ENCODE results near the gene BCL2. TPM values are rescaled to one million over a fixed set of nuclear protein-coding genes. Genes with fewer than 3 reads are reported as not detected.
A peak's percentile ranks its signal among the peaks of the same experiment; 100 is the strongest.

BCL2 gene
- total RNA-seq, 2 experiments from 2014 or later: 66.0 to 88.9 TPM

DNA sequence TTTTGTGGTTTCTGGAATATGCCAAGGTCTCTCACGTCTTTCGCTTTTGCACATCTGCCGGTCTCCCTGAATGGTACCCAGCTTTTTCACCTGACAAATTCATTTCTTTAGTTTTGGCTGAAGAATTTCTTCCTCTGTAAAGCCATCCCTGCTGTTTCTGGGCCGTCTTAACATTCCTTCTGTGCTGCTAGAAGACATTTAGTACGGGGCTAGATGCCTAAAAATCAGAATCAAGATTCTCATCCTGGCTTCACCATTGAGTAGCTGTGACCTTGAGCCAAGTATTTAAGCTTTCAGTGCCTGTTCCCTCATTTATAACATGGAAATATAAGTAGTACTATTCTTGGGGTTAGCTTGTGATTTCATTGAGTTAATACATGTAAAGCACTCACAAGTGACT, 6.4 kb upstream of the BCL2 start:
- DNase-seq: no peak
- ChIA-PET POLR2A (no interaction called here), CTCF (interaction anchor here (0.7 to 6.8 kb wide), 12 partner anchors 11 to 310 kb away, joined by 3 to 150 read pairs (median 4); no protein-coding TSS in a partner anchor)
- ATAC-seq: no peak
- peaks cover 16% of the 10 kb centered on the region for H3K4me1 Mint-ChIP-seq
- no peak overlapping the region for H3K27ac Mint-ChIP-seq
- H3K9me3 Mint-ChIP-seq (ENCODE audit: low read depth): no peaks in the 10 kb centered on the region
- H3K36me3 Mint-ChIP-seq (ENCODE audit: low read depth): peaks cover 7% of the 10 kb centered on the region
- H3K27me3 Mint-ChIP-seq: no peaks in the 10 kb centered on the region
- H3K4me3 Mint-ChIP-seq: no peak overlapping the region
- intact Hi-C loops (cut with DNase I, micrococcal nuclease): loop anchor here in 1 of 2 experiments (10.0 kb wide), 1 partner anchor 611 kb away; the partner anchor contains the start of gene PHLPP1

DNA sequence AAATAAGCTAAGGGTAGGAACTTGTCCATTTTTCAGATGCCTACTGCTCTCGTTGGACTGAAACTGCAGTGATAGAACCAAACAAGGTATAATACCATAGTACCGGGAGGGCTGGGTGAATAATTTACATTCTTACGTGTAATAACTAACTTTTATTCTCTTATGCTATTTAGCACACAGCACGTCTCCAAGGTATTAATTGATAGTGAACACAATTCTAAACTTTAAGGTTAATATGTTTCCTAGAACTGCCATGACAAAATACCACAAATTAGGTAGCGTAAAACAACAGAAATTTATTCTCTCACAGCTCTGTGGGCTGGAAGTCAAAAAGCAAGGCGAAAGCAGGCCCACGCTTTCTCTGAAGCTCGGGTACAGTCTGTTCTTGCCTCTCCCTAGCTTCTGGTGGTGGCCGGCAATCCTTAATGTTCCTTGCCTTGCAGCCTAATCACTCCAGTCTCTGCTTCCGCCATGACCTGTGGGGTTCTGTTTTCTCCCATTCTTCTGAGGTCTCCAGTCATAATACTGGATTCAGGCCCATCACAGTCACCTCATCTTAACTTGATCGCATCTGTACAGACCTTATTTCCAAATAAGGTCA, 5.6 kb upstream of the BCL2 start:
- Mint-ChIP-seq H3K27ac (no peak overlapping the region), H3K4me3 (no peak overlapping the region), H3K4me1 (peaks cover 17% of the 10 kb centered on the region), H3K36me3 (ENCODE audit: low read depth) (peaks cover 2% of the 10 kb centered on the region), H3K9me3 (ENCODE audit: low read depth) (no peaks in the 10 kb centered on the region), H3K27me3 (no peaks in the 10 kb centered on the region)
- CTCF ChIA-PET: interaction anchor here (0.6 to 6.8 kb wide), 18 partner anchors 8 to 416 kb away, joined by 3 to 150 read pairs (median 3); no protein-coding TSS in a partner anchor
- ATAC-seq (no peak), DNase-seq (no peak)
- intact Hi-C loops (cut with DNase I, micrococcal nuclease): loop anchor here in 1 of 2 experiments (10.0 kb wide), 1 partner anchor 610 kb away; the partner anchor contains the start of gene PHLPP1
- POLR2A ChIA-PET: no interaction called here

DNA sequence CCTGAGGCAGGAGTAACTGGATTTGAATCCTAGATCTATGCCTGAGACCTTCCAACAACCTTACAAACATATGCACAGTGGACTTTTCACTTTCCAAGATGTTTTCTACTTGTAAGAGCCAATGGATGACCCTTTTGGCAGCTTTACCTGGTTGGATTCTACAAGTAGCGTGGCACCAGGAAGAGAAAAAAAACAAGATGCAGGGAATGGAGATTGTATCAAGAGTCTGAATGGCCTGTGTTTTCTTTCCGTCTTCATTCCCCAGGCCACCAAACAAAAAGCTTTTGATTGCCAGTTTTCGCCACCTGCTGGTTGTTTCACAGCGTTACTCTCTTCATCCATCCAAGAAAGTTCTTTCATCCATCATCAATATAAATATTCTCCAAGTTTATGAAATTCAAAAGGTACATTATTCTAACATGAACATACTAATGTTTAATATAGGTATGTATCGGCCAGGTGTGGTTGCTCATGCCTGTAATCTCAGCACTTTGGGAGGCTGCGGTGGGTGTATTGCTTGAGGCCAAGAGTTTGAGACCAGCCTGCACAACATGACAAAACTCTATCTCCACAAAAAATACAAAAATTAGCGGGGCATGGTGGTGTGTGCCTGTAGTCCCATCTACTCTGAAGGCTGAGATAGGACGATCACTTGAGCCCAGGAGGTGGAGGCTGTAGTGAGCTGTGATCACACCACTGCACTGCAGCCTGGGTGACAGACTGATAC, 3.5 kb upstream of the BCL2 start:
- ATAC-seq (no peak), DNase-seq (peak; percentile 73)
- Mint-ChIP-seq H3K36me3 (ENCODE audit: low read depth) (peaks cover 11% of the 10 kb centered on the region), H3K4me1 (peaks cover 17% of the 10 kb centered on the region), H3K9me3 (ENCODE audit: low read depth) (no peaks in the 10 kb centered on the region), H3K27ac (no peak overlapping the region), H3K4me3 (no peak overlapping the region), H3K27me3 (no peaks in the 10 kb centered on the region)
- intact Hi-C loops (cut with DNase I, micrococcal nuclease): loop anchor here (1.0 to 10.0 kb wide), 5 partner anchors 114 to 608 kb away; partner anchors contain the start of gene PHLPP1 (in 1 of the 2)
- CTCF ChIA-PET: interaction anchor here (0.6 to 6.8 kb wide), 46 partner anchors 9 to 749 kb away, joined by 3 to 150 read pairs (median 4); no protein-coding TSS in a partner anchor
- POLR2A ChIA-PET: interaction anchor here (0.7 to 1.0 kb wide), 4 partner anchors 161 to 478 kb away, joined by 3 to 7 read pairs (median 4); no protein-coding TSS in a partner anchor

DNA sequence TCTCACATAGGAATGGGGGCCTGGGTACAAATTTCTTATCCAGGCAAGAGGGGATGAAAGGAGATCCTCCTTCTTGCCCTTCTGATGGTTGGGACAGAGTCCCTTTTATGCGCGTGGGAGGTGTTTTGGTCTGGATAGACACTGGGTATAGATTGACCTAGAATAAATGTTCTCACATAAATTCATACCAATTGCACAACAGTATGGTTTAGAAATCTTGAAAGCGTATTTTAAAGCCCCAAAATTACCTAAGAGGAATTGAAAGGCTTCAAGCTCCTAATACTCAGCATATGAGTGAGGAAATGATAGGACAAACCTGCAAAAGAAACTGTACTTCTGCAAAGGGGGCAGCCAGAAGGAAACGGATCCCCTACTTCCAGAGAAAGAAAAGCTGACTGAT, 2.6 kb upstream of the BCL2 start:
- Mint-ChIP-seq H3K27me3 (no peaks in the 10 kb centered on the region), H3K36me3 (ENCODE audit: low read depth) (peaks cover 19% of the 10 kb centered on the region), H3K4me3 (no peak overlapping the region), H3K9me3 (ENCODE audit: low read depth) (no peaks in the 10 kb centered on the region), H3K27ac (no peak overlapping the region), H3K4me1 (peaks cover 17% of the 10 kb centered on the region)
- CTCF ChIA-PET: interaction anchor here (0.7 to 6.8 kb wide), 27 partner anchors 10 to 306 kb away, joined by 3 to 150 read pairs (median 4); no protein-coding TSS in a partner anchor
- DNase-seq: no peak
- intact Hi-C loops (cut with DNase I, micrococcal nuclease): loop anchor here (5.0 to 10.0 kb wide), 2 partner anchors 115 to 607 kb away; partner anchors contain the start of gene PHLPP1 (in 1 of the 2)
- ATAC-seq: no peak
- POLR2A ChIA-PET: interaction anchor here (0.6 to 0.7 kb wide), 2 partner anchors 46 to 188 kb away, joined by 4 read pairs; no protein-coding TSS in a partner anchor

DNA sequence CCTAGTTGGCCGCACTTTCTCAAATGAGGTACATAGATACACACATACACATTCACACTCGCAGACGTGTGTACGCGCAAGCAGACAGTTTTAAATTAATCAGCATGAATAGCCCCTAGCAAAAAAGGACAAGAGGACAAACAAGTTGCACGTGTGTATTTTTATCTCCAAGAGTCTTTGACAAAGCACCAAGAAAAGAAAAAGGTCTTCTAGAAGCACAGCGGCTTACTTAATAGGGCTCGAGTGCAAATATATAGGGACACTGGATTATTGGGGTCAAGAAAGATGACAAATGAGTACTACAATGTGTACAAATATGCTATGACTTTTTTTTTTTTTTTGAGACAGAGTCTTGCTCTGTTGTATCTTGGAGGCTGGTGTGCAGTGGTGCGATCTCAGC, 1.7 kb upstream of the BCL2 start:
- ATAC-seq (no peak), DNase-seq (no peak)
- intact Hi-C loops (cut with DNase I, micrococcal nuclease): loop anchor here (5.0 to 10.0 kb wide), 2 partner anchors 116 to 606 kb away; partner anchors contain the start of gene PHLPP1 (in 1 of the 2)
- ChIA-PET CTCF (interaction anchor here (1.0 to 6.8 kb wide), 5 partner anchors 9 to 305 kb away, joined by 3 to 150 read pairs (median 6); no protein-coding TSS in a partner anchor), POLR2A (no interaction called here)
- H3K36me3 Mint-ChIP-seq (ENCODE audit: low read depth): peaks cover 29% of the 10 kb centered on the region
- H3K9me3 Mint-ChIP-seq (ENCODE audit: low read depth): no peaks in the 10 kb centered on the region
- no peaks in the 10 kb centered on the region for H3K27me3 Mint-ChIP-seq
- H3K4me3 Mint-ChIP-seq: peak overlapping the region; percentile 98
- peak overlapping the region; percentile 95 for H3K27ac Mint-ChIP-seq
- H3K4me1 Mint-ChIP-seq: peaks cover 20% of the 10 kb centered on the region

DNA sequence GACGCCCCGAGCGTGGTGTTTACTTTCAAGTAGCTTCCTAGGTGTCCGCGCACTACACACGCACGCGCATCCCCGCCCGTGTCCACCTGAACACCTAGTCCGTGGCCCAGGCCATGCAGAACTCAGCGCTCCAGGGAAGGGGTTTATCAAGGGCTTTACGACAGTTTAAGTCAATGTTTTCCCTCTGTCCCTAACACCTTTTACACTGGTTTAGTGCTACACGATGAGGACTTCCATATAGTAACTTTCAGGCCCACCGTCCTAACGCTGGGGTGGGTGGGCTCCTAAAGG, 1.4 kb upstream of the BCL2 start:
- Mint-ChIP-seq H3K9me3 (ENCODE audit: low read depth) (no peaks in the 10 kb centered on the region), H3K27me3 (no peaks in the 10 kb centered on the region), H3K4me1 (peaks cover 20% of the 10 kb centered on the region), H3K4me3 (peak overlapping the region; percentile 98), H3K36me3 (ENCODE audit: low read depth) (peaks cover 29% of the 10 kb centered on the region), H3K27ac (peak overlapping the region; percentile 95)
- intact Hi-C loops (cut with DNase I, micrococcal nuclease): loop anchor here (1.0 to 10.0 kb wide), 6 partner anchors 46 to 606 kb away; partner anchors contain the start of genes KDSR (in 1 of the 2), PHLPP1 (in 1 of the 2) and VPS4B (in 1 of the 2)
- POLR2A ChIA-PET: no interaction called here
- CTCF ChIA-PET: interaction anchor here (1.0 to 6.3 kb wide), 3 partner anchors 10 to 205 kb away, joined by 3 to 41 read pairs (median 3); no protein-coding TSS in a partner anchor
- DNase-seq (no peak), ATAC-seq (no peak)

DNA sequence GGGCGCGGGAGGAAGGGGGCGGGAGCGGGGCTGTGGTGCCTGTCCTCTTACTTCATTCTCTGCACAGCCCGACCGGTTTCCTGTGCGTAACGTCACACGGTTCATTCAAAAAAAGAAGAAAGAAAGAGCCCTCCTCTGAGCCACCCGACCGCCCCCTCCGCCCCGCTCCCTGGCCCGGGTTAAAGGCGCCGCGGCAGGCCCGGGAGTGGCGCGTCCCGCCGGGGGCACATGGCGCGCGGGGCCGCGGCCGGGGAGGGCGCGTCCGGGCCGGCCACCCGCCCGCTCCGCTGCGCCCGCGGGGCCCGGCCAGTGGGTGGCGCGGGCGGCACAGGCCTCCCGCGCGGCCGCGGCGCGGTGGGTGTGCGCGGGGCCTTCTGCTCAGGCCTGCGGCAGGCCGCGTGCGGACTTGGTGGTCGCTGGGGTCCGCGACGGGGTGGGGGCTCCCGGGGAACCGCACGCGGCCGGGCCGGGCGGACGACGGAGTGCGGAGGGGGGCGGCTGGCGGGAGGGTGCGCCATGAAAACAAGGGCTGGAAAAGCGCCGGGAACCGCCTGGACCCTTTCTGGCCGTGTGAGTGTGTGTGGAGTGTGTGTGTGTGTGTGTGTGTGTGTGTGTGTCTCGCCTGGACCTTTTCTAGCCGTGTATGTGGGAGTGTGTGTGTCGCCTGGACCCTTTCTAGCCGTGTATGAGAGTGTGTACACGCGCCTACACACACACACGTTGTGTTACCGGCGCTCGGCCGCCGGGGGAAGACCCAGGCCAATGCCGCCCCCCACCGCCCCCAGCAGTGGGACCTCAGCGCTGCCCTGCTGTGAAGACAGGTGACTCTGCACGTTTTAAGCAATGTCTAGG, 780 bp upstream of the BCL2 start:
- intact Hi-C loops (cut with DNase I, micrococcal nuclease): loop anchor here (1.0 to 10.0 kb wide), 6 partner anchors 47 to 606 kb away; partner anchors contain the start of genes KDSR (in 1 of the 2), PHLPP1 (in 1 of the 2) and VPS4B (in 1 of the 2)
- H3K4me1 Mint-ChIP-seq: peaks cover 21% of the 10 kb centered on the region
- POLR2A ChIA-PET: no interaction called here
- peak; percentile 70 for ATAC-seq
- no peaks in the 10 kb centered on the region for H3K9me3 Mint-ChIP-seq (ENCODE audit: low read depth)
- H3K27me3 Mint-ChIP-seq: no peaks in the 10 kb centered on the region
- H3K36me3 Mint-ChIP-seq (ENCODE audit: low read depth): peaks cover 33% of the 10 kb centered on the region
- CTCF ChIA-PET: interaction anchor here (0.7 to 6.3 kb wide), 11 partner anchors 9 to 304 kb away, joined by 3 to 60 read pairs (median 18); no protein-coding TSS in a partner anchor
- DNase-seq: peak; percentile 90
- H3K27ac Mint-ChIP-seq: peak overlapping the region; percentile 95
- H3K4me3 Mint-ChIP-seq: peak overlapping the region; percentile 98

DNA sequence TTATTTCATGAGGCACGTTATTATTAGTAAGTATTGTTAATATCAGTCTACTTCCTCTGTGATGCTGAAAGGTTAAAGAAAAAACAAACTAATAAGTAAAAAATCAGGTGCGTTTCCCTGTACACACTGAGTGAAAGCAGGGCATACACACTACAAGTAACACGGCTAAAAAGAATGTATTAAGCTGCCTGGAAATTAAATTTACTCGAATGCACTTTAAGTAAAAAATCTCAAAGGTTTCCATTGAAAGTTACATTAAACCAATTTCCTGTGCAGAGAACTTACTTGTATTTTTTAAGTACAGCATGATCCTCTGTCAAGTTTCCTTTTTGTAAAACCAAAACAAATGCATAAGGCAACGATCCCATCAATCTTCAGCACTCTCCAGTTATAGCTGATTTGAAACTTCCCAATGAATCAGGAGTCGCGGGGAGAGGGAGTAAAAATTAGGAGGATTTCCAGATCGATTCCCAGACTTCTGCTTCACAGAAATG, 633 bp downstream of the BCL2 start:
- ChIA-PET POLR2A (no interaction called here), CTCF (interaction anchor here (0.7 to 3.9 kb wide), 31 partner anchors 12 to 311 kb away, joined by 3 to 60 read pairs (median 7); partner anchors contain the start of gene KDSR)
- H3K9me3 Mint-ChIP-seq (ENCODE audit: low read depth): no peaks in the 10 kb centered on the region
- peak overlapping the region; percentile 98 for H3K4me3 Mint-ChIP-seq
- H3K36me3 Mint-ChIP-seq (ENCODE audit: low read depth): peaks cover 46% of the 10 kb centered on the region
- peaks cover 35% of the 10 kb centered on the region for H3K4me1 Mint-ChIP-seq
- H3K27ac Mint-ChIP-seq: peak overlapping the region; percentile 97
- DNase-seq (no peak), ATAC-seq (no peak)
- no peaks in the 10 kb centered on the region for H3K27me3 Mint-ChIP-seq
- intact Hi-C loops (cut with DNase I, micrococcal nuclease): loop anchor here (1.0 to 5.0 kb wide), 8 partner anchors 16 to 188 kb away; no protein-coding TSS in a partner anchor

DNA sequence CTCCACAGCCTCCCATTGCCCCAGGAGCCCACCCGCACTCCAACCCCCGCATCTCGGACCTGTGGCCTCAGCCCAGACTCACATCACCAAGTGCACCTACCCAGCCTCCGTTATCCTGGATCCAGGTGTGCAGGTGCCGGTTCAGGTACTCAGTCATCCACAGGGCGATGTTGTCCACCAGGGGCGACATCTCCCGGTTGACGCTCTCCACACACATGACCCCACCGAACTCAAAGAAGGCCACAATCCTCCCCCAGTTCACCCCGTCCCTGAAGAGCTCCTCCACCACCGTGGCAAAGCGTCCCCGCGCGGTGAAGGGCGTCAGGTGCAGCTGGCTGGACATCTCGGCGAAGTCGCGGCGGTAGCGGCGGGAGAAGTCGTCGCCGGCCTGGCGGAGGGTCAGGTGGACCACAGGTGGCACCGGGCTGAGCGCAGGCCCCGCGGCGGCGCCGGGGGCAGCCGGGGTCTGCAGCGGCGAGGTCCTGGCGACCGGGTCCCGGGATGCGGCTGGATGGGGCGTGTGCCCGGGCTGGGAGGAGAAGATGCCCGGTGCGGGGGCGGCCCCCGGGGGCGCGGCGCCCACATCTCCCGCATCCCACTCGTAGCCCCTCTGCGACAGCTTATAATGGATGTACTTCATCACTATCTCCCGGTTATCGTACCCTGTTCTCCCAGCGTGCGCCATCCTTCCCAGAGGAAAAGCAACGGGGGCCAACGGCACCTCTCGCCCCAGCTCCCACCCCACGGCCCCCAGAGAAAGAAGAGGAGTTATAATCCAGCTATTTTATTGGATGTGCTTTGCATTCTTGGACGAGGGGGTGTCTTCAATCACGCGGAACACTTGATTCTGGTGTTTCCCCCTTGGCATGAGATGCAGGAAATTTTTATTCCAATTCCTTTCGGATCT, 1.3 kb downstream of the BCL2 start:
- peaks cover 50% of the 10 kb centered on the region for H3K36me3 Mint-ChIP-seq (ENCODE audit: low read depth)
- intact Hi-C loops (cut with DNase I, micrococcal nuclease): loop anchor here (1.0 to 5.0 kb wide), 8 partner anchors 15 to 187 kb away; no protein-coding TSS in a partner anchor

More for the DNA sequence above, 1.3 kb downstream of the BCL2 start:
- H3K4me1 Mint-ChIP-seq: peaks cover 41% of the 10 kb centered on the region
- no peaks in the 10 kb centered on the region for H3K9me3 Mint-ChIP-seq (ENCODE audit: low read depth)
- ATAC-seq (peak; percentile 71), DNase-seq (peak; percentile 94)
- H3K27me3 Mint-ChIP-seq: no peaks in the 10 kb centered on the region
- peak overlapping the region; percentile 97 for H3K27ac Mint-ChIP-seq
- H3K4me3 Mint-ChIP-seq: peak overlapping the region; percentile 98
- CTCF ChIA-PET: interaction anchor here (0.5 to 3.9 kb wide), 64 partner anchors 12 to 603 kb away, joined by 3 to 60 read pairs (median 4); partner anchors contain the start of genes KDSR, PHLPP1 and VPS4B
- POLR2A ChIA-PET: interaction anchor here (0.5 to 1.4 kb wide), 11 partner anchors 16 to 186 kb away, joined by 3 to 6 read pairs (median 3); no protein-coding TSS in a partner anchor

All from activated CD4-positive, alpha-beta T cell treated with anti-CD3 and anti-CD28 coated beads for 36 hours (primary cell).